Midbrain (tissue), 1 donor: ENCODE results near the gene ADPRH.

Experiments used
- DNase-seq: peaks from one replicate; lab custom pipeline; 2025; lab: John Stamatoyannopoulos, UW

The ADPRH gene

GRCh38 chr3:119628816-119629445, 49.6 kb downstream of the ADPRH start:
- DNase-seq, result no peak

GRCh38 chr3:119630128-119630879, 51.0 kb downstream of the ADPRH start:
- no peak for DNase-seq

GRCh38 chr3:119630880-119631329, 51.6 kb downstream of the ADPRH start:
- DNase-seq, result no peak

DNA sequence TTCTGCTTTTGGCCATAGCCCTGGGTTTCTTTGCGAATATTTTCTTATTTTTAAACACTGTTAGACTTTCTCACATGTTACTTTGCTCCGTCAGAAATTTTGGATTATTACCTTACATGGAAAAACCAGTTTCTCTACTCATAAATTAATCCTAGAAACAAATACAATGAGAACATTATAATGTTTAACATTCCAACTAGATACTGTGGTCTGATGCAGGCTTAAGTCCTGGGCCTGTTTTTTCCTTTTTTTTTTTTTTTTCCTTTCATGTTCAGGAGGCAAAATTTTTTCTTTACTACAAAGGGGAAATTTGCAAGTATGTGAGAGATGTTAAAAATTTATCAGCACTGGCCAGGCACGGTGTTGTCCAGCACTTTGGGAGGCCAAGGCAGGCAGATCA, 52.2 kb downstream of the ADPRH start:
- DNase-seq, result no peak

DNA sequence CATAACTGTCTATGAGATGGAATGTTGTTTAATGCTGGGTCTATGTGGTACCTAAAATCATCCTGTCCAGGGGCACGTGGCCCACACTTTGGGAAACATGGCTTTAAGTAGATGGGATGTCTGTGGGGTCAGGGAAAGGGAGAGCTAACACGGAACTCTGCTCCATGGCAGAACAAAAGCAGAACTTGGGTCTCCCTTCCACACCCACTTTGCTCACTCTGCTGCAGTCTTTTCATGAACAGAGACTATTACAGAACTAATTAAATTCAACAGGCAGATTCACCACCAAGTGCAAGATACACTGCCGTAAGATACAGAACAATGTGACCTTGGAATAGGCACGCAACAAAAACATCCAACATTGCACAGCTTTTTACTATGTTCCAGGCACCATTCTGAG, 52.9 kb downstream of the ADPRH start:
- DNase-seq, result no peak

DNA sequence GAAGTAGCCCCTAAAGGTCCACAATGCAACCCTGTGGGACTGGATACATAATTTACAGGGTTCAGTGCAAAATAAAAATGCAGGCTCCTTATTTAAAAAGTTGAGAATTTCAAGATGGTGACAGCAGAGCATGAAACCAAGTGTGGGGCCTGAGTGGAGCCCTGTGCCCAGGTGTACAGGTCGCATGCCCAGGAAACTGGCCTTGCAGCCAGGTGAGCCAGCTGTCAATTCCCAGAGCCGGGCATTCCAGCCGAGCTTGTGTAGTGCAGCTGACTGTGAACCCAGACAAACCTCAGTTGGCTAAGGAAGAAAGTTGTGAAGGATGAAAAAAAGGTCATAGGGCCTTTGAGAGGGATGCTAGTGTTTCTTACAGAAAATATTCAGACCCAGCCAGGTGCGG, 53.5 kb downstream of the ADPRH start:
- no peak for DNase-seq

DNA sequence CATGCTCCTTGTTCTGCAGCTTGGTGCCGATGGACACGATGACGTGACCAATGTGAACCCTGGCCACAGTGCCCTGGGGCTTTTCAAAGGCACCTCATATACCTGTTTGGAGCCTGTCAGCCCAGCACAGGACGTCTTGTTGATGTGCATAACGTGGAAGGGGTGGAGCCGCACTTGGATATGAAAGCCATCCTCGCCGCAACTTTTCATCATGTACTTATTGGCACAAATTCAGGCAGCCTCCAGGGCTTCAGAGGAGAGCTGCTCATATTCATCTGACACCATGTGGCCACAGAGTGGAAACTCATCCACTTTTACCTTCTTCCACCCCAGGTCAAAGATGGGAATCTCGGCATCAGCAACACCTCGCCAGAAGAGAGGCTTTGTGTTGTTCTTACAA, 56.4 kb downstream of the ADPRH start:
- no peak for DNase-seq

DNA sequence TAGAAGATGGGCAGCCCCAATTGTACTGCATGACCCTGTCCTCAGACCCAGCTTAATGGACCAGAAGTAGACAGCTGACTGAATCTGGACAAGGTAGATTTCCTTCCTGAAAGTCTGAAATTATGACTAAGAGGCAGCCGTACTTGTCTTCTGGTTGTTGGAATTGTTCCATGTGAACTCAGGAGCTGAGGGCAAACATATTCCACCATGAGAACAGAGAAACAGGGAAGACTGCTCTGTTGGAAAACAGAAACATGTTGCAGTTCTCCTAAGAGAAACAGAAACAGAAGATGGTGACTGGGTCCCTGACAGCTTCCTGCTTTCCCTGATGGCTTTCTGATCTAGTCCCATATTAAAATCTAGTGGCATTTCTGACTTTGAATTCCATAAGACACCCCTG, 57.0 kb downstream of the ADPRH start:
- DNase-seq, result no peak

DNA sequence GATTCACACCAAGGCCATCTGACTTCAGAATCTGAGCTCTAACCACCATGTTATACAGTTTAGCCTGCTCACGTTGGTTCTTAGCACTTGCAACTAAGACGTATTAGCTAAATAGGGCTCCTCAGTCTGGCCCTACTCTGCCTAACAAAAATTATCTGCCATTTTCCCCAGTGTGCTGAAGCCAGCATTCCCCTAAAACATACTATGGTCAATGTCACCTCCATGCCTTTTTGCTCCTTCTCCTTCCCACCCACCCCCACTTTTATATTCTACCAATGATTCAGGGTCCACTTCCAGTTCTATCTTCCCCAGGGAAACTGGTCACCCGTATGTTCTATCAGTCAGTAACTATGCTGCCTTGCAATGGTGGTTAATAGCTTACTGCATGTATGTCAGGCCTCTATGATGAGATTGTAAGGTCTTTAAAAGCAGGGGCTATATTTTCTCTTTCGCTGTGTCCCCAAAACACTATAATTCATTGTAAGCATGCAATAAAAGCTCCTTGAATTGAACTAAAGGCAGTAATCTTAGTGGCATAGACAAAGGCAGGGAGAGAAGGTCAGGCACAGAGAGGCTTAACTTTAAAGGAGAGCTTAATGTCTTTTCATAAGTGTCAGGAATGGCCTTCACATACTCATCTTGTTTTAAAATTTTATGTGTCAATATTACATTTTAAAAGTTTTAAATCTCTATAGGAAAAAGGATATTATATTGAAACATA, 57.8 kb downstream of the ADPRH start:
- no peak for DNase-seq

GRCh38 chr3:119637679-119638477, 58.6 kb downstream of the ADPRH start:
- DNase-seq, result no peak
